ES-I3 (cell line): ENCODE results near the gene SH2D1B.

Experiments used
- H3K36me3 ChIP-seq: 2 replicates; pipeline ENCODE4 v1.6.1; 2013; ENCODE audit warnings: mild to moderate bottlenecking, low read length, control low read depth, moderate library complexity; ENCODE audit not compliant: insufficient read depth
- H3K4me1 ChIP-seq: 2 replicates; pipeline ENCODE4 v1.6.1; 2013; ENCODE audit warnings: mild to moderate bottlenecking, control low read depth, low read length; ENCODE audit not compliant: insufficient read depth
- H3K9ac ChIP-seq: 2 replicates; pipeline ENCODE4 v1.6.1; 2013; ENCODE audit warnings: low read depth, mild to moderate bottlenecking, low read length, moderate library complexity
- H3K9me3 ChIP-seq: 2 replicates; pipeline ENCODE4 v1.6.1; 2013; ENCODE audit warnings: mild to moderate bottlenecking, low read length, moderate library complexity; ENCODE audit not compliant: control insufficient read depth, insufficient read depth

SH2D1B gene

GRCh38 chr1:162416909-162417308 is 5.0 kb upstream of the SH2D1B start:
- H3K36me3 ChIP-seq: no peaks in the 10 kb centered on the region
- no peak overlapping the region for H3K9ac ChIP-seq
- no peaks in the 10 kb centered on the region; the same call in 1 of the 2 replicates for H3K4me1 ChIP-seq
- no peaks in the 10 kb centered on the region; the same call in 1 of the 2 replicates for H3K9me3 ChIP-seq

- Histone ChIP-seq H3K36me3 (no peaks in the 10 kb centered on the region), H3K9ac (no peak overlapping the region), H3K9me3 (no peaks in the 10 kb centered on the region; the same call in 1 of the 2 replicates), H3K4me1 (no peaks in the 10 kb centered on the region; the same call in 1 of the 2 replicates)
These were observed 4.3 kb upstream of the SH2D1B start for GRCh38 chr1:162416215-162416614.

- H3K9ac ChIP-seq: no peak overlapping the region
- no peaks in the 10 kb centered on the region for H3K4me1 ChIP-seq
- H3K36me3 ChIP-seq: no peaks in the 10 kb centered on the region
- H3K9me3 ChIP-seq: no peaks in the 10 kb centered on the region
These were observed 4.4 kb downstream of the SH2D1B start for GRCh38 chr1:162407539-162407938.

GRCh38 chr1:162406811-162407210 is 5.1 kb downstream of the SH2D1B start:
- H3K9me3 ChIP-seq: no peaks in the 10 kb centered on the region
- H3K4me1 ChIP-seq: no peaks in the 10 kb centered on the region
- no peaks in the 10 kb centered on the region for H3K36me3 ChIP-seq
- H3K9ac ChIP-seq: no peak overlapping the region

GRCh38 chr1:162405800-162406199 is 6.1 kb downstream of the SH2D1B start:
- H3K4me1 ChIP-seq: no peaks in the 10 kb centered on the region
- H3K9me3 ChIP-seq: no peaks in the 10 kb centered on the region
- no peak overlapping the region for H3K9ac ChIP-seq
- no peaks in the 10 kb centered on the region for H3K36me3 ChIP-seq

GRCh38 chr1:162404550-162405160 is 7.3 kb downstream of the SH2D1B start:
- Histone ChIP-seq H3K9ac (no peak overlapping the region), H3K4me1 (0 out of 2 replicates have a peak, but pooled peaks cover under 1% of the 10 kb centered on the region), H3K36me3 (no peaks in the 10 kb centered on the region), H3K9me3 (no peaks in the 10 kb centered on the region)

- no peaks in the 10 kb centered on the region for H3K36me3 ChIP-seq
- peaks cover 16% of the 10 kb centered on the region; the same call in 1 of the 2 replicates for H3K4me1 ChIP-seq
- H3K9me3 ChIP-seq: no peaks in the 10 kb centered on the region
These were observed 11.1 kb downstream of the SH2D1B start for GRCh38 chr1:162400790-162401355.

GRCh38 chr1:162398999-162399580 is 12.8 kb downstream of the SH2D1B start:
- H3K4me1 ChIP-seq: peaks cover 16% of the 10 kb centered on the region; the same call in 1 of the 2 replicates
- no peaks in the 10 kb centered on the region for H3K36me3 ChIP-seq
- H3K9ac ChIP-seq: no peak overlapping the region
- no peaks in the 10 kb centered on the region for H3K9me3 ChIP-seq

More at GRCh38 chr1:162400790-162401355, 11.1 kb downstream of the SH2D1B start:
- H3K9ac ChIP-seq: no peak overlapping the region

- Histone ChIP-seq H3K4me1 (peaks cover 16% of the 10 kb centered on the region; the same call in 1 of the 2 replicates), H3K36me3 (no peaks in the 10 kb centered on the region), H3K9me3 (no peaks in the 10 kb centered on the region), H3K9ac (no peak overlapping the region)
These were observed 13.9 kb downstream of the SH2D1B start for GRCh38 chr1:162397943-162398560.

- H3K9ac ChIP-seq: no peak overlapping the region
- peaks cover 16% of the 10 kb centered on the region; the same call in 1 of the 2 replicates for H3K4me1 ChIP-seq
- H3K9me3 ChIP-seq: no peaks in the 10 kb centered on the region
- no peaks in the 10 kb centered on the region for H3K36me3 ChIP-seq
These were observed 14.9 kb downstream of the SH2D1B start for GRCh38 chr1:162397039-162397448.

- Histone ChIP-seq H3K9me3 (no peaks in the 10 kb centered on the region), H3K36me3 (no peaks in the 10 kb centered on the region), H3K9ac (no peak overlapping the region), H3K4me1 (peaks cover 16% of the 10 kb centered on the region; the same call in 1 of the 2 replicates)
These were observed 15.6 kb downstream of the SH2D1B start for GRCh38 chr1:162396201-162396906.

- Histone ChIP-seq H3K4me1 (no peaks in the 10 kb centered on the region; the same call in 1 of the 2 replicates), H3K36me3 (no peaks in the 10 kb centered on the region), H3K9me3 (no peaks in the 10 kb centered on the region), H3K9ac (no peak overlapping the region)
These were observed 20.0 kb downstream of the SH2D1B start for GRCh38 chr1:162391790-162392563.

- Histone ChIP-seq H3K36me3 (no peaks in the 10 kb centered on the region), H3K9me3 (no peaks in the 10 kb centered on the region), H3K4me1 (no peaks in the 10 kb centered on the region; the same call in 1 of the 2 replicates), H3K9ac (no peak overlapping the region)
These were observed 21.3 kb downstream of the SH2D1B start for GRCh38 chr1:162390396-162391185.
